Activated T-cell treated with anti-CD3 and anti-CD28 coated beads, Interleukin-2, amount 50 U/mL, for 4 hours (primary cell): ENCODE measurements around the gene CACNA1C. TPM values are rescaled to one million over a fixed set of nuclear protein-coding genes. Genes with fewer than 3 reads are reported as not detected.

Source experiments
- ATAC-seq, 2 donors: fragments of 200-7000 bp; cut with Tn5 transposase; one replicate each; pipeline ENCODE4 v1.10.0; 2021
- DNase-seq: peaks from one replicate; pipeline ENCODE4 v3.0.0-alpha.2; 2020
- H3K27me3 Mint-ChIP-seq: one replicate; pipeline ENCODE4 v1.8.0; 2021; ENCODE audit warnings: low read depth, mixed read lengths
- H3K36me3 Mint-ChIP-seq: one replicate; pipeline ENCODE4 v1.8.0; 2022; ENCODE audit warnings: mixed read lengths; ENCODE audit not compliant: insufficient read depth
- H3K4me1 Mint-ChIP-seq: one replicate; pipeline ENCODE4 v1.8.0; 2021; ENCODE audit warnings: low read depth, mixed read lengths
- H3K4me3 Mint-ChIP-seq: one replicate; pipeline ENCODE4 v1.8.0; 2021; ENCODE audit warnings: mild to moderate bottlenecking, moderate library complexity, mixed read lengths
- H3K9me3 Mint-ChIP-seq: one replicate; pipeline ENCODE4 v1.8.0; 2021; ENCODE audit warnings: mixed read lengths
- total RNA-seq, 3 donors: library from RNA; stranded (reverse); gene quantifications; one replicate each; pipeline ENCODE4 v1.2.1, GENCODE V29; 2021

CACNA1C gene
- total RNA-seq, 3 donors from 2014 or later = 0.03 to 0.08 (median 0.03) TPM

- DNase-seq (no peak), ATAC-seq (no peak)
- Mint-ChIP-seq H3K27me3 (peaks cover 10% of the 10 kb centered on the region), H3K36me3 (no peaks in the 10 kb centered on the region), H3K4me1 (no peaks in the 10 kb centered on the region), H3K4me3 (no peak overlapping the region), H3K9me3 (no peaks in the 10 kb centered on the region)
Measured at GRCh38 chr12:2435511-2435910, 382.7 kb downstream of the CACNA1C start.

GRCh38 chr12:2439332-2440100, 386.7 kb downstream of the CACNA1C start:
- DNase-seq (no peak), ATAC-seq (no peak)
- Mint-ChIP-seq H3K4me1 (no peaks in the 10 kb centered on the region), H3K27me3 (peaks cover 15% of the 10 kb centered on the region), H3K4me3 (no peak overlapping the region), H3K36me3 (no peaks in the 10 kb centered on the region), H3K9me3 (no peaks in the 10 kb centered on the region)

DNA sequence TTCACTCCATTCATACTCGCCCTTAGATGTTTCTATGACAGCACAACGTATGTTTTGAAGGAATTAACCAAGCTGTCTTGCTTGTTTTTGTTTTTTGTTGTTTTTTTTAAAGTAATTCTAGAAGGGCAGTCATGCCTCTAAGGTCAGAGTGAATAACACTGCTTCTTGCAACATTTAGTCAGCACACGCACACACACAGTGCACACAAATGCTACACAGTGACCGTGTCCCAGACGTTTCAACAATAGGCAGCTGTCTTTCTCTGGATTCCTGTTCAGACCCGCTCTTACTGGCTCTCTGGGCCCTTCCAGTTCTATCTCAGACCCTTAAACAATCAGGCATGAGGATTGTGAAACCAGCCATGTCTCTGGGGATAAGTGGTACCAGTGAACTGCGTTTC, 391.0 kb downstream of the CACNA1C start:
- H3K27me3 Mint-ChIP-seq = peaks cover 19% of the 10 kb centered on the region
- no peaks in the 10 kb centered on the region for H3K9me3 Mint-ChIP-seq
- H3K4me3 Mint-ChIP-seq = no peak overlapping the region
- H3K4me1 Mint-ChIP-seq = no peaks in the 10 kb centered on the region
- no peaks in the 10 kb centered on the region for H3K36me3 Mint-ChIP-seq
- DNase-seq (no peak), ATAC-seq (no peak)

DNA sequence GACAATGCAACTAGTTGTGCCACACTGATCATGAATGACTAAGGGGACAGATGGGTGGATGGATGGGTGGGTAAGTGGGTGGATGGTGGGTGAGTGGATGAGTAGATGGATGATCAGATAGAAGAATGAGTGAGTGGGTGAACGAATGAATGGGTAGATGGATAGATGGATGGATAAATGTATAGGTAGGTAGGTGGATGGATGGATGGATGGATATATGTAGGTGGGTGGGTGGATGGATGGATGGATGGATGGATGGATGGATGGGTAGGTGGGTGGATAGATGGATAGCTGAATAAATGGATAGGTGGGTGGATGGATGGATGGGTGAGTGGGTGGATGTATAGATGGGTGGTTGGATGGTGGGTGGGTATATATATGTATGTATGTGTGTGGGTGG, 393.2 kb downstream of the CACNA1C start:
- no peaks in the 10 kb centered on the region for H3K4me1 Mint-ChIP-seq
- DNase-seq = no peak
- no peak overlapping the region for H3K4me3 Mint-ChIP-seq
- H3K27me3 Mint-ChIP-seq = peaks cover 19% of the 10 kb centered on the region
- H3K9me3 Mint-ChIP-seq = no peaks in the 10 kb centered on the region
- no peaks in the 10 kb centered on the region for H3K36me3 Mint-ChIP-seq
- ATAC-seq = no peak

GRCh38 chr12:2447861-2448260, 395.1 kb downstream of the CACNA1C start:
- H3K27me3 Mint-ChIP-seq = peaks cover 14% of the 10 kb centered on the region
- no peaks in the 10 kb centered on the region for H3K4me1 Mint-ChIP-seq
- no peak for ATAC-seq
- DNase-seq = no peak
- no peak overlapping the region for H3K4me3 Mint-ChIP-seq
- no peaks in the 10 kb centered on the region for H3K9me3 Mint-ChIP-seq
- no peaks in the 10 kb centered on the region for H3K36me3 Mint-ChIP-seq

DNA sequence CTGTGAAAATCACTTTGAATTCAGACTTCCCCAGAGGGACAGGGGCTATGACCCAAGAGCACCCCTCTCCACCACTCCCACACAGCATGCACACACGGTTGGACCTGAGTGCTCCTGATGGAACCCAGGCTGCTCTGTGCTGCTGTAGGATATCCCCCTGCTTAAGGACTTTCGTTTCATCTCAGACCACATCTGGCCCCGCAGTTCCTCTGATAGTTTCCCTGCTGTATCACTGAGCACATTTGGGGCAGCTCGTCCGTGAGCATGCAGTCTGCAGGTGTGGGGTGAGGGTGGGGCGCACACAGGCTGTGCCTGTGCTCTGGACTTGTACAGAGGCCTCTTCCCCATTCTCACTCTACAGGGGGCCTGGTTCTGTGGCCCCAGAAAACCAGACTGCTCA, 396.8 kb downstream of the CACNA1C start:
- DNase-seq = no peak
- H3K9me3 Mint-ChIP-seq = no peaks in the 10 kb centered on the region
- ATAC-seq = no peak
- peaks cover 11% of the 10 kb centered on the region for H3K27me3 Mint-ChIP-seq
- H3K36me3 Mint-ChIP-seq = no peaks in the 10 kb centered on the region
- H3K4me3 Mint-ChIP-seq = no peak overlapping the region
- no peaks in the 10 kb centered on the region for H3K4me1 Mint-ChIP-seq

GRCh38 chr12:2450553-2450952, 397.8 kb downstream of the CACNA1C start:
- Mint-ChIP-seq H3K4me1 (no peaks in the 10 kb centered on the region), H3K4me3 (no peak overlapping the region), H3K9me3 (no peaks in the 10 kb centered on the region), H3K36me3 (no peaks in the 10 kb centered on the region), H3K27me3 (peaks cover 5% of the 10 kb centered on the region)
- ATAC-seq (no peak), DNase-seq (no peak)

DNA sequence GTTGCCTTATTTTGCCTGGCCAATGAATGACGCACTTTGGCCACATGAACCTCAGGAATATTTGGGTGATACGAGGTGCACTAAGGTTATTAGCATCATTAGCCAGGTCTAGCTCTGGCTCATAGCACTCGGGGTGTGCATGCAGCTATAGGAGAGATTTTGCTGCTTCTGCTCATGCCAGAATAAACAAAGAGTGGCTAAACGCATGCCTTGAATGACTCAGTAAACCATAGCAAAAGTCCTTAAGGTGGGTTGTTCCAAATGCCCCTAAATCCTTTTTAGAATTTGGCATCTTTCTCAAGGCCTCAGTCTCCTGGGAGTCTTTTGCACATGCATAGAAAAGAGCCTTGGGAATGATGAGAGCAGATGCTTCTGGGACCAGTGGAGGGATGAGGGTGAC, 398.2 kb downstream of the CACNA1C start:
- ATAC-seq (no peak), DNase-seq (no peak)
- peaks cover 5% of the 10 kb centered on the region for H3K27me3 Mint-ChIP-seq
- H3K4me3 Mint-ChIP-seq = no peak overlapping the region
- H3K36me3 Mint-ChIP-seq = no peaks in the 10 kb centered on the region
- no peaks in the 10 kb centered on the region for H3K4me1 Mint-ChIP-seq
- no peaks in the 10 kb centered on the region for H3K9me3 Mint-ChIP-seq

DNA sequence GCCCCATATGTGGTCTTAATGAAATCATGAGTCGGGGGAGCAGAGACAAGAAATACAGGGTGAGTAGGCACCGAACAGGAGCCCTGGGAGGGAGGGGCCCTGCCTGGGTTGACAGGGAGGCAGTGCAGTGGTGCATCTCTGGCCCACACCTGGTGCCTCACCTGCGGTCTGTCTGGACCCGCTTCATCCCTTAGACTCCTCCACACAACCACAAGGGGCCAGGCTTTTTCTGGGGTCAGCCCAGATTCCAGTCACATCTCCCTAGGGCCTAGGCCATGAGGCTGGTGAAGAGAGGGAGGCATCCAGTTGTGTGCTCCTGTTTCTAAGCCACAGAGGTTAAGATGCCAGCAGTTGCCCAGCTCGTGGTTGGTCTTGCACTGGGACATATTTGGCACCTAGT, 398.7 kb downstream of the CACNA1C start:
- H3K9me3 Mint-ChIP-seq = no peaks in the 10 kb centered on the region
- no peak for ATAC-seq
- no peaks in the 10 kb centered on the region for H3K4me1 Mint-ChIP-seq
- H3K4me3 Mint-ChIP-seq = no peak overlapping the region
- no peak for DNase-seq
- H3K27me3 Mint-ChIP-seq = peaks cover 5% of the 10 kb centered on the region
- H3K36me3 Mint-ChIP-seq = no peaks in the 10 kb centered on the region

GRCh38 chr12:2453076-2453760, 400.4 kb downstream of the CACNA1C start:
- no peaks in the 10 kb centered on the region for H3K9me3 Mint-ChIP-seq
- DNase-seq = no peak
- no peaks in the 10 kb centered on the region for H3K4me1 Mint-ChIP-seq
- no peaks in the 10 kb centered on the region for H3K27me3 Mint-ChIP-seq
- no peak overlapping the region for H3K4me3 Mint-ChIP-seq
- no peak for ATAC-seq
- H3K36me3 Mint-ChIP-seq = no peaks in the 10 kb centered on the region

- Mint-ChIP-seq H3K4me1 (no peaks in the 10 kb centered on the region), H3K36me3 (no peaks in the 10 kb centered on the region), H3K9me3 (no peaks in the 10 kb centered on the region), H3K27me3 (no peaks in the 10 kb centered on the region), H3K4me3 (no peak overlapping the region)
- DNase-seq (no peak), ATAC-seq (no peak)
Measured at GRCh38 chr12:2453761-2454090, 400.9 kb downstream of the CACNA1C start.

- ATAC-seq (no peak), DNase-seq (no peak)
- Mint-ChIP-seq H3K9me3 (no peaks in the 10 kb centered on the region), H3K27me3 (no peaks in the 10 kb centered on the region), H3K4me3 (no peak overlapping the region), H3K4me1 (no peaks in the 10 kb centered on the region), H3K36me3 (no peaks in the 10 kb centered on the region)
Measured at GRCh38 chr12:2454601-2455177, 401.9 kb downstream of the CACNA1C start.

DNA sequence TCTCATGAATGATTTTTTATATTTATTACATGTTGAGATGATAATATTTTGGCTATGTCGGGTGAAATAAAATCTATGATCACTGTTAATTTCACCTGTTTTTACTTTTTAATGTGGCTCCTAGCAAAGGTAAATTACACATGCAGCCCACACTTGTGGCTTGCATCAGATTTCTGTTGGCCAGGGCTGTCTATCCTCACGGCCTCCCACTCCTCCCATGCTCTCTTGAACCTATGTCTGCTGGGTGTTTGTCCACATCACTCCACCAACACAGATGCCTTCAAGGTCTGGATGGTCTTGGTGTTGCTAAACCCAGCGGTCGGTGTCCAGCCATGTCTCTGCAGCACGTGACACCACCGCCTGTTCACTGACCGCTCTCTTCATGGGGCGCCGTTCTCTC, 402.6 kb downstream of the CACNA1C start:
- DNase-seq (no peak), ATAC-seq (no peak)
- Mint-ChIP-seq H3K4me1 (no peaks in the 10 kb centered on the region), H3K4me3 (no peak overlapping the region), H3K36me3 (no peaks in the 10 kb centered on the region), H3K27me3 (no peaks in the 10 kb centered on the region), H3K9me3 (no peaks in the 10 kb centered on the region)

GRCh38 chr12:2456122-2456812, 403.5 kb downstream of the CACNA1C start:
- no peak overlapping the region for H3K4me3 Mint-ChIP-seq
- no peak for ATAC-seq
- no peaks in the 10 kb centered on the region for H3K27me3 Mint-ChIP-seq
- no peaks in the 10 kb centered on the region for H3K9me3 Mint-ChIP-seq
- no peak for DNase-seq
- H3K4me1 Mint-ChIP-seq = no peaks in the 10 kb centered on the region
- no peaks in the 10 kb centered on the region for H3K36me3 Mint-ChIP-seq

GRCh38 chr12:2456813-2457186, 404.0 kb downstream of the CACNA1C start:
- no peaks in the 10 kb centered on the region for H3K4me1 Mint-ChIP-seq
- no peaks in the 10 kb centered on the region for H3K9me3 Mint-ChIP-seq
- H3K4me3 Mint-ChIP-seq = no peak overlapping the region
- DNase-seq (no peak), ATAC-seq (no peak)
- H3K36me3 Mint-ChIP-seq = no peaks in the 10 kb centered on the region
- H3K27me3 Mint-ChIP-seq = no peaks in the 10 kb centered on the region
